A673 (cell line): ENCODE results near the gene DNAH9. TPM values are rescaled to one million over a fixed set of nuclear protein-coding genes. Genes with fewer than 3 reads are reported as not detected.

Experiments used
- BruUV-seq: library from RNA; stranded (reverse); fragments of 400-500 nt; replicated peaks from 2 replicates; lab custom pipeline; 2021; lab: Mats Ljungman, UMichigan
- CTCF ChIA-PET: fragments of 300-600 bp; sonication (Branson Sonifier 250); formaldehyde crosslinking; loops from one replicate; lab custom pipeline; 2022; ENCODE audit warnings: antibody characterized with exemption; lab: Charles Lee
- POLR2A ChIA-PET: fragments of 300-600 bp; sonication (Branson Sonifier 250); formaldehyde crosslinking; loops from one replicate; lab custom pipeline; 2022; ENCODE audit warnings: antibody characterized with exemption; ENCODE audit not compliant: low non-redundant PET; lab: Charles Lee
- DNase-seq: peaks from one replicate; pipeline ENCODE4 v3.0.0-alpha.2; 2015; ENCODE audit warnings: low spot score
- H3K27ac ChIP-seq: fragments of 200-600 bp; sonication (generic); 2 replicates; pipeline ENCODE4 v1.5.1; 2016; ENCODE audit warnings: mixed run types, low read depth, mild to moderate bottlenecking, mixed read lengths, antibody characterized with exemption, low read length; ENCODE audit not compliant: poor library complexity, severe bottlenecking
- H3K27me3 ChIP-seq: fragments of 200-600 bp; sonication (generic); replicated peaks from 2 replicates; pipeline ENCODE4 v1.6.1; 2017; ENCODE audit warnings: mixed run types, low read depth, mild to moderate bottlenecking, mixed read lengths, antibody characterized with exemption, low read length; ENCODE audit not compliant: insufficient read depth, poor library complexity
- H3K36me3 ChIP-seq: fragments of 200-600 bp; sonication (generic); 2 replicates; pipeline ENCODE4 v1.6.1; 2016; ENCODE audit warnings: mixed run types, mild to moderate bottlenecking, mixed read lengths, antibody characterized with exemption, low read length; ENCODE audit not compliant: insufficient read depth, poor library complexity, severe bottlenecking
- H3K4me1 ChIP-seq: fragments of 200-600 bp; sonication (generic); 2 replicates; pipeline ENCODE4 v1.6.1; 2017; ENCODE audit warnings: mixed run types, mild to moderate bottlenecking, mixed read lengths, antibody characterized with exemption, low read length; ENCODE audit not compliant: insufficient read depth, poor library complexity, severe bottlenecking
- H3K4me3 ChIP-seq: fragments of 200-600 bp; sonication (generic); 2 replicates; pipeline ENCODE4 v1.5.1; 2016; ENCODE audit warnings: low read depth, mixed run types, mild to moderate bottlenecking, mixed read lengths, low read length; ENCODE audit not compliant: poor library complexity, severe bottlenecking
- H3K9me3 ChIP-seq: fragments of 200-600 bp; sonication (generic); 2 replicates; pipeline ENCODE4 v1.6.1; 2016; ENCODE audit warnings: mixed run types, low read depth, mild to moderate bottlenecking, mixed read lengths, antibody characterized with exemption, low read length; ENCODE audit not compliant: poor library complexity, severe bottlenecking
- CTCF ChIP-seq: fragments of 300-800, 200-600 bp; sonication (generic); conservative IDR thresholded peaks from 2 replicates; pipeline ENCODE4 v1.5.1; 2017; ENCODE audit warnings: low read depth, mild to moderate bottlenecking, antibody characterized with exemption, low read length, moderate library complexity, mixed read lengths
- EZH2 ChIP-seq: fragments of 200-600 bp; sonication (generic); IDR thresholded peaks from 2 replicates; pipeline ENCODE4 v1.6.1; 2017; ENCODE audit warnings: borderline replicate concordance, low read depth, mild to moderate bottlenecking, mixed read lengths, antibody characterized with exemption, low read length; ENCODE audit not compliant: poor library complexity, severe bottlenecking
- intact Hi-C: fragments of 100-400 bp; cut with micrococcal nuclease; formaldehyde crosslinking; loops from one replicate; pipeline ENCODE4 v1.10.0; 2022; ENCODE audit not compliant: unreplicated experiment
- total RNA-seq: library from RNA; stranded (reverse); gene quantifications from 2 replicates; pipeline ENCODE4 v1.2.3, GENCODE V29; 2021

The DNAH9 gene
- total RNA-seq, 1 experiment from 2014 or later: 6.6 TPM

- H3K4me1 ChIP-seq: peaks cover 29% of the 10 kb centered on the region
- ChIA-PET CTCF (no interaction called here), POLR2A (no interaction called here)
- no peak overlapping the region for H3K27ac ChIP-seq
- DNase-seq: no peak
- BruUV-seq: no TSS peak
- H3K9me3 ChIP-seq: no peaks in the 10 kb centered on the region
- TF ChIP-seq CTCF: no peak
- H3K36me3 ChIP-seq: no peaks in the 10 kb centered on the region
- no peak overlapping the region for H3K4me3 ChIP-seq
- intact Hi-C loops: loop anchor here (5.0 kb wide), 1 partner anchor 398 kb away; the partner anchor contains the start of gene SHISA6
- no peaks in the 10 kb centered on the region for H3K27me3 ChIP-seq
Observed at GRCh38 chr17:11639736-11640462, 41.6 kb downstream of the DNAH9 start.

- no peak overlapping the region for H3K27ac ChIP-seq
- TF ChIP-seq CTCF: no peak
- intact Hi-C loops: loop anchor here (5.0 kb wide), 1 partner anchor 398 kb away; the partner anchor contains the start of gene SHISA6
- peaks cover 35% of the 10 kb centered on the region for H3K4me1 ChIP-seq
- no peaks in the 10 kb centered on the region for H3K27me3 ChIP-seq
- DNase-seq: no peak
- no TSS peak for BruUV-seq
- H3K4me3 ChIP-seq: no peak overlapping the region
- ChIA-PET POLR2A (no interaction called here), CTCF (no interaction called here)
- no peaks in the 10 kb centered on the region for H3K9me3 ChIP-seq
- H3K36me3 ChIP-seq: no peaks in the 10 kb centered on the region
Observed at GRCh38 chr17:11640463-11640814, 42.2 kb downstream of the DNAH9 start.

GRCh38 chr17:11641521-11642275 lies 43.4 kb downstream of the DNAH9 start:
- Histone ChIP-seq H3K9me3 (no peaks in the 10 kb centered on the region), H3K36me3 (no peaks in the 10 kb centered on the region), H3K27ac (no peak overlapping the region), H3K27me3 (no peaks in the 10 kb centered on the region), H3K4me3 (no peak overlapping the region), H3K4me1 (peaks cover 35% of the 10 kb centered on the region)
- intact Hi-C loops: loop anchor here (5.0 kb wide), 1 partner anchor 399 kb away; the partner anchor contains the start of gene SHISA6
- CTCF ChIA-PET: no interaction called here
- POLR2A ChIA-PET: no interaction called here
- no peak for DNase-seq
- no TSS peak for BruUV-seq
- TF ChIP-seq CTCF: no peak
- TF ChIP-seq EZH2: no peak
